PC-9 (cell line): ENCODE results near the gene DCLK2.

Source experiments
- CTCF ChIP-seq: fragments of 200-600 bp; sonication (generic); conservative IDR thresholded peaks from 2 replicates; pipeline ENCODE4 v1.6.1; 2017; ENCODE audit warnings: mixed run types, antibody characterized with exemption, mild to moderate bottlenecking, moderate library complexity
- EZH2 ChIP-seq: fragments of 200-600 bp; sonication (generic); IDR thresholded peaks from 2 replicates; pipeline ENCODE4 v1.8.0; 2017; ENCODE audit warnings: antibody characterized with exemption, low read depth

DNA sequence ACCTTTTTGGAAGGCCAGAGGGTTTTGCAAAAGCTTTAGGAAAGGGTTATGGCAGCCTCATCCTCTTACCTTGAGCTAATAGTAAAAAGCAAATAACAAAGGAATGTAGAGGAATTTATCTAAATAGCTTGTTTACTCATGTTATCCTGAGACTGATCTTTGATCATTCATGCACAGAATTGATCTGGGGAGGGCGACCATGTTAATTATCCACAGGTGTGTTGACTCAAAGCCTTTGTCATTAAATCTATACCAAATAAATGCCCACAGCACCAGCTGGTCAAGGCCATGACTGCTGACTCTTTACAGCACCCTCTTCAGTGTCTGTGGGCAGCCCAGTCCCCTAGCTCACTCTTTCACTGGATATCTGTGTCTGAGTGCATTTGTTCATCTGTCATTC is 22.8 kb upstream of the DCLK2 start:
- no peak for TF ChIP-seq CTCF
- TF ChIP-seq EZH2, result no peak
